Gastroesophageal sphincter (tissue), 4 donors: ENCODE measurements around the gene PBX1. TPM values are rescaled to one million over a fixed set of nuclear protein-coding genes. Genes with fewer than 3 reads are reported as not detected.
A peak's percentile ranks its signal among the peaks of the same experiment; 100 is the strongest.

Experiments
- ATAC-seq: fragments of 150-250 bp; one replicate; pipeline ENCODE4 v1.9.1; 2016; ENCODE audit warnings: mild to moderate bottlenecking, moderate library complexity
- H3K27ac ChIP-seq, 4 donors: fragments of 200-600 bp; sonication (generic) in 3 of 4; 1 replicate in 3 of 4; 2 replicates in 1 of 4; pipeline ENCODE4 v1.5.1; 2016 to 2019
- H3K27me3 ChIP-seq: fragments of 200-600 bp; sonication (generic); one replicate; pipeline ENCODE4 v1.5.1; 2019
- H3K36me3 ChIP-seq, 2 donors: fragments of 200-600 bp; sonication (generic); one replicate each; pipeline ENCODE4 v1.5.1; 2019; ENCODE audit warnings: control low read depth in 1 of 2
- H3K4me1 ChIP-seq, 3 donors: fragments of 200-600 bp; sonication (generic); 1 replicate in 2 of 3; 2 replicates in 1 of 3; pipeline ENCODE4 v1.5.1; 2016 to 2019; ENCODE audit warnings: control low read depth in 2 of 3
- H3K4me3 ChIP-seq, 2 donors: fragments of 200-600 bp; sonication (generic); one replicate each; pipeline ENCODE4 v1.5.1; 2019; ENCODE audit warnings: mild to moderate bottlenecking in 1 of 2, moderate library complexity in 1 of 2
- H3K9me3 ChIP-seq, 3 donors: fragments of 200-600 bp; sonication (generic); one replicate each; pipeline ENCODE4 v1.5.1; 2017 to 2019; ENCODE audit warnings: control low read depth in 2 of 3
- EP300 ChIP-seq: sonication (generic); formaldehyde crosslinking; IDR thresholded peaks from one replicate; pipeline ENCODE4 v1.6.1; 2017; ENCODE audit warnings: antibody characterized with exemption, mild to moderate bottlenecking
- POLR2A ChIP-seq, 2 donors: fragments of 450-650 bp; IDR thresholded peaks; one replicate each; pipeline ENCODE4 v1.6.1; 2017; ENCODE audit warnings: antibody characterized with exemption in 2 of 2, mild to moderate bottlenecking in 2 of 2, moderate library complexity in 1 of 2
- POLR2AphosphoS5 ChIP-seq: sonication (generic); formaldehyde crosslinking; IDR thresholded peaks from one replicate; pipeline ENCODE4 v1.6.1; 2017; ENCODE audit warnings: antibody characterized with exemption
- WGBS, 2 donors: methylation state at CpG; one replicate each; pipeline ENCODE4 v1.1.5; 2018; ENCODE audit warnings: low coverage in 1 of 2; 5-methylcytosine and 5-hydroxymethylcytosine counted together
- total RNA-seq, 4 donors: library from RNA; depleted of rRNA; stranded (reverse); fragments of >200 nt; gene quantifications; one replicate each; pipeline ENCODE4 v1.1.0, GENCODE V29; 2016
- TF ChIP-seq, protein P1 (sequence below), 4 experiments: fragments of 200-600 bp in 2 of 4; fragments of 450-650 bp in 2 of 4; sonication (generic) in 1 of 4; IDR thresholded peaks; one replicate each; pipeline ENCODE4 v1.5.1; 2017 to 2019; ENCODE audit warnings: antibody characterized with exemption in 4 of 4, mild to moderate bottlenecking in 2 of 4, moderate library complexity in 2 of 4

The PBX1 gene
- total RNA-seq, 4 donors from 2014 or later = 75.8 to 177 (median 140) TPM

DNA sequence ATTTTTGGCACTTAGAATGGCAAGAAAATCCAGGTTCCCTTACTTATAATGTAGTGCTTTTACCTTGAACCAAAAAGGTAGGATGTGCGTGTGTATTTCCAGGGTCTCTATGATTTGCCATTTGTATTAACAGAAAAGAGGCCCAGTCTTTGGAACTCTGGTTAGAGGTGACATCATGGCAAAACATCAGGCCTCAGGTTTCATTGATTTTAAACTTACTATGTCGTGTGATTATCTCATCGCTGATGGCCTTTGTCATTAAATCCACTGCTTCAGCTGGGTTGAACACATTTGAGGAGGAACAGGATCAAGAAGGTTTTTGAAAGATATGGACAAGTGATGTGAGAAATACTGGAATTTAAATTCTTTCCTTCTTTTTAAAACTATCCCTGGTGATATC, 95.2 kb downstream of the PBX1 start:
- 54 to 82% methylated on average over 3 of the region's 3 CpGs for WGBS, 2 donors
- H3K27ac ChIP-seq = peak overlapping the region in 3 of 4 donors; percentile 9 to 71 (median 54)

DNA sequence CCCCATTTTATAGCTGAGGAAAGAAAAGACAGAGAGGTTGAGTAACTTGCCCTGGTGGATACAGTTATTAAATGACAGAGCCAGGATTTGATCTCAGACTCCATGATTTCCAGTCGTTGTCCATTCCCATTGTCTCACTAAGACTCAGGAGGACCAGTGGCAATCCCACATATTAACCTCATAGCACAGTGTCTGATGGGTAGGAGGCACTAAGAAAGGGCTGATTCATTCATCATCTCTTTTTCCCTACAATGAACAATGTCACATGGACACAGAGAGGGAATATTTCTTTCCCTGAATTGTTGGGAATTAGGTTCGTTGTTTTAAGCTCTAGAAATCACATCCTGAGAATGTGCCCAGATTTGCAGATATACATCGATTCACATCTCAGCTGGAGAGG, 99.9 kb downstream of the PBX1 start:
- TF ChIP-seq POLR2AphosphoS5 = no peak
- TF ChIP-seq, protein P1, sequence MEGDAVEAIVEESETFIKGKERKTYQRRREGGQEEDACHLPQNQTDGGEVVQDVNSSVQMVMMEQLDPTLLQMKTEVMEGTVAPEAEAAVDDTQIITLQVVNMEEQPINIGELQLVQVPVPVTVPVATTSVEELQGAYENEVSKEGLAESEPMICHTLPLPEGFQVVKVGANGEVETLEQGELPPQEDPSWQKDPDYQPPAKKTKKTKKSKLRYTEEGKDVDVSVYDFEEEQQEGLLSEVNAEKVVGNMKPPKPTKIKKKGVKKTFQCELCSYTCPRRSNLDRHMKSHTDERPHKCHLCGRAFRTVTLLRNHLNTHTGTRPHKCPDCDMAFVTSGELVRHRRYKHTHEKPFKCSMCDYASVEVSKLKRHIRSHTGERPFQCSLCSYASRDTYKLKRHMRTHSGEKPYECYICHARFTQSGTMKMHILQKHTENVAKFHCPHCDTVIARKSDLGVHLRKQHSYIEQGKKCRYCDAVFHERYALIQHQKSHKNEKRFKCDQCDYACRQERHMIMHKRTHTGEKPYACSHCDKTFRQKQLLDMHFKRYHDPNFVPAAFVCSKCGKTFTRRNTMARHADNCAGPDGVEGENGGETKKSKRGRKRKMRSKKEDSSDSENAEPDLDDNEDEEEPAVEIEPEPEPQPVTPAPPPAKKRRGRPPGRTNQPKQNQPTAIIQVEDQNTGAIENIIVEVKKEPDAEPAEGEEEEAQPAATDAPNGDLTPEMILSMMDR (IDR thresholded peaks at IDR 0.05) = no peak
- H3K27ac ChIP-seq = peak overlapping the region in 1 of 4 donors; percentile 22
- no peaks in the 10 kb centered on the region for H3K9me3 ChIP-seq
- H3K36me3 ChIP-seq = no peaks in the 10 kb centered on the region
- peaks cover 11 to 90% (median 12%) of the 10 kb centered on the region in 3 donors for H3K4me1 ChIP-seq
- WGBS, 2 donors = 55 to 67% methylated on average over 3 of the region's 3 CpGs
- ATAC-seq = no peak
- no peaks in the 10 kb centered on the region for H3K27me3 ChIP-seq
- H3K4me3 ChIP-seq = no peak overlapping the region

More for the DNA sequence above, 95.2 kb downstream of the PBX1 start:
- peaks cover 9 to 93% (median 14%) of the 10 kb centered on the region in 3 donors for H3K4me1 ChIP-seq
- H3K36me3 ChIP-seq = no peaks in the 10 kb centered on the region
- H3K27me3 ChIP-seq = no peaks in the 10 kb centered on the region
- no peak overlapping the region for H3K4me3 ChIP-seq
- ATAC-seq = no peak
- TF ChIP-seq POLR2A (IDR thresholded peaks at IDR 0.05) = no peak
- TF ChIP-seq, protein P1 (IDR thresholded peaks at IDR 0.05) = no peak
- no peak for TF ChIP-seq POLR2AphosphoS5
- TF ChIP-seq EP300 = no peak
- H3K9me3 ChIP-seq = no peaks in the 10 kb centered on the region

GRCh38 chr1:164659621-164660411, 100.8 kb downstream of the PBX1 start:
- TF ChIP-seq POLR2AphosphoS5 (no peak), POLR2A (IDR thresholded peaks at IDR 0.05) (no peak), EP300 (no peak)
- TF ChIP-seq, protein P1 (IDR thresholded peaks at IDR 0.05) = no peak
- ATAC-seq = peak; percentile 25
- Histone ChIP-seq H3K27me3 (no peaks in the 10 kb centered on the region), H3K36me3 (no peaks in the 10 kb centered on the region), H3K4me1 (peaks cover 11 to 91% (median 12%) of the 10 kb centered on the region in 3 donors), H3K4me3 (no peak overlapping the region), H3K9me3 (no peaks in the 10 kb centered on the region), H3K27ac (peak overlapping the region in 3 of 4 donors; percentile 38 to 52 (median 49))
- WGBS, 2 donors = 43 to 78% methylated on average over 1 to 2 of the region's 4 CpGs

- WGBS, 2 donors = 57 to 69% methylated on average over 2 of the region's 2 CpGs
- no peak for TF ChIP-seq POLR2A (IDR thresholded peaks at IDR 0.05)
- TF ChIP-seq POLR2AphosphoS5 = no peak
- Histone ChIP-seq H3K4me1 (peaks cover 11 to 92% (median 12%) of the 10 kb centered on the region in 3 donors), H3K27me3 (no peaks in the 10 kb centered on the region), H3K9me3 (no peaks in the 10 kb centered on the region), H3K36me3 (no peaks in the 10 kb centered on the region), H3K27ac (peak overlapping the region in 2 of 4 donors; percentile 10 to 38), H3K4me3 (no peak overlapping the region)
- ATAC-seq = no peak
Measured at GRCh38 chr1:164660412-164660772, 101.4 kb downstream of the PBX1 start.

GRCh38 chr1:164660775-164661174, 101.8 kb downstream of the PBX1 start:
- H3K36me3 ChIP-seq = no peaks in the 10 kb centered on the region
- H3K9me3 ChIP-seq = no peaks in the 10 kb centered on the region
- peaks cover 11 to 92% (median 12%) of the 10 kb centered on the region in 3 donors for H3K4me1 ChIP-seq
- TF ChIP-seq POLR2A (IDR thresholded peaks at IDR 0.05) = no peak
- no peak for TF ChIP-seq POLR2AphosphoS5
- no peak for TF ChIP-seq EP300
- TF ChIP-seq, protein P1 (IDR thresholded peaks at IDR 0.05) = no peak
- no peak overlapping the region for H3K27ac ChIP-seq
- no peak for ATAC-seq
- no peak overlapping the region for H3K4me3 ChIP-seq
- no peaks in the 10 kb centered on the region for H3K27me3 ChIP-seq
